Measurements from ENCODE around the gene NPEPPS.
"Not testable (repeated sequence)": the region's sequence is repeated elsewhere in the genome, so short reads cannot be mapped to it uniquely, and the experiment has no call there.

Gene NPEPPS

DNA sequence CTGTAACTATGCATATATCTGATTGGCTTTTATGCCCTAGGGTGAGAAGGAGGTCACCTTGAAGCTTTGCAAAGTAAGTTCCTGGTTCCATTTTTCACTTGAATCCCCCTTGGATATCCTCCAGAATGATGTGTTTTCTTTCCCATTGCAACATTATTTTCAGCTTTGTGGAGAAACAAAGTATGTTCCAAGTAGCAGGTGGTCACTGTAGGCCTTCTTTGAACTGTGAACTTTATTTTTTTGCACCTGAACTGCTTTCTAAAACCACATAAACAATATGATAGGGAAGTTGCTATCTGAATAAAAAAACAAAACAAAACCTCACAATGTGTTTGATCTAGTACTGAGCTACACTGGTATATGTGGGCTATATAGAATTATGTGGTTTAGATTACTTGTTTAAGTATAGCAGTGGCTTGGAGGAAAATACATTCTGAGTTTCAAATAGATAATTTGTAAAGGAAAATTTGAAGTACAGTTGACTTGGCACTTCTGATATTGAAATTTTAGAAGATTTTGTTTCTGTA, 29.7 kb downstream of the NPEPPS start:
- DNase-seq (ENCODE audit: low read depth) = not testable (repeated sequence)

DNA sequence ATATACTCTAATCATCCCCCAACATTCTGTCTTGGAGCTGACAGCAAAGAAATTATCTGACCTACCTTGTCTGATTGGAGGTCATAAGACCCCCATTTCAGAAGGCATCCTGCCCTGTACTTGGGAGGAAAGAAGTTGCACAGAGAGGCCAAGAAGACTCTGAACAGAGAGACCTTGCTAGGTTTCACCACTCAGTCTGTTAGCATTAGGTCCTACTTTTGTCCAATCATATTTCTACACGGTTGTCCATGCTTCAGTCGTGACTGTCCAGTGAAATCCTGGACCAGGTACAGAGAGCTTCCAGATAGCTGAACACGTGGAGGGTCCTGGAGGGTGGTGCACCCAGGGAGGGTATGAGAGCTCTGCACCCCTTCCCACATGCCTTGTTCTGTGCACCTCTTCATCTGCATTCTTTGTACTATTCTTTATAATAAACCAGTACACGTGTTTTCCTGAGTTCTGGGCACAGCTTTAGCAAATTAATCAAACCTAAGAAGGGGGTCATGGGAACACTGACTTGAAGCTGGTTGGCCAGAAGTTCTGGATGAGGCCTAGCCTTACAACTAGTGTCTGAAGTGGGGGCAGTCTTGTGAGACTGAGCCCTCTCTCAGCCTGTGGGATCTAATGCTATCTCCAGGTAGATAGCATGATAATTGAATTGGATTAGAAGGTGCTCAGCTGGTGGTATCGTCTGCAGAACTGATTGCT, 30.9 kb downstream of the NPEPPS start:
- DNase-seq (ENCODE audit: low read depth) = not testable (repeated sequence)

DNA sequence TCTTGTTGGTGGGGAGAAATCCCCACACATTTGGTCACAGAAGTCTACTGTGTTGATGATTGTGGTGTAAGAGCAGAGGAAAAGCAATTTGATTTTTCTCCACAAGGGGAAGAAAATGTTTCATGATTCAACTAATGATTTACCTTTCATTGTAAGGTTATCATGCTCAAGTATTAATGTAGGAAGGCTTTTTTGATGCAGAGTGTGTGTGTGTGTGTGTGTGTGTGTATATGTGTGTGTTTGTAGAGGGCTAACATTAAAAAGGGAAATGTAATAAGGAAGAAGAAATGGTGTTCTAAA, 31.4 kb downstream of the NPEPPS start:
- DNase-seq (ENCODE audit: low read depth) = not testable (repeated sequence)

DNA sequence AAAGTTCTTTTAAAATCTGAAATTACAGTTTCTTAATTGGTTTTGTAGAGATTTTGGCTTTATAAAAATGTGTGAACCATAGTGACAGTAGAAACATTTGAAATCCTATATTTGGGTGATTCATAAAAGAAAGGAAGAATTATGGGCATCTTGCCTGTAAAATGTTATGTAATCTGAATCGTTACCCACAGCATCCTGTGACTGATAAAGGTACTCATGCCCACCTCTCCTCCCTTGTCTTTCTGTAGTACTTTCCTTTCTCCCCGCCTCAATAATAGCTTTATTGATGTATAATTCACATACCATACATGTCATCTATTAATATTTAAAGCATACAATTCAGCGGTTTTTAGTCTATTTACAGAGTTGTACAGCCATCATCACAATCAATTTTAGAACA, 36.4 kb downstream of the NPEPPS start:
- not testable (repeated sequence) for DNase-seq (ENCODE audit: low read depth)

DNA sequence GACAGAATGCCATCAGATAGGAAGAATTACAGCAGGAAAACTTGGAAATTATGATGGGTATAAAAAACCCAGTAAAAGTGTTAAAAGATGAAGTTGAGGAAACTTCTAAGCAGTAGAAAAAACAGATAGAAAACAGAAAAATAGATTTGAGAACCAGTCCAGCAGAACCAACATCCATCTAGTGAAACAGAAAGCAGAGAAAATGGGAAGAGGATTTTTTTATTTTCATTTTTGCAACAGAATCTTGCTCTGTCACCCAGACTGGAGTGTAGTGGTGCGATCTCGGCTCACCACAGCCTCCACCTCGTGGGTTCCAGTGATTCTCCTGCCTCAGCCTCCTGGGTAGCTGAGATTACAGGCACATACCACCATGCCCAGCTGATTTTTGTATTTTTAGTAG, 41.7 kb downstream of the NPEPPS start:
- DNase-seq (ENCODE audit: low read depth) = not testable (repeated sequence)

DNA sequence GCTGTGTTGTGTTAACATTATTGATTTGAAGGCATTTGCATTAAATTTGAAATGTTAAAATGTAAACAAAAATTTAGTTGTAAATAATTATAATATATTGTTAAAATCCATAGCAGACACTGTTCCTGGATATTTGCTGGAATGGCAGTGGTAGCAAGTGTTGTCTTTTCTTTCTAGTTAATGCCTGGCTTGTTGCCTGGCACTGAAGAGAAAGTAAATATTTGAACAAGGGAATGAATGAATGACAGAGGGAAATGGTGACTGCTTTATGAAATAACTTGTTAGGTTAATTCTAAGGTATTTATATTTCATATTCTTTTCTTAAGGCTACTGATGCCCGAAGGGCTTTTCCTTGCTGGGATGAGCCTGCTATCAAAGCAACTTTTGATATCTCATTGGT, 51.5 kb downstream of the NPEPPS start:
- not testable (repeated sequence) for DNase-seq (ENCODE audit: low read depth)

DNA sequence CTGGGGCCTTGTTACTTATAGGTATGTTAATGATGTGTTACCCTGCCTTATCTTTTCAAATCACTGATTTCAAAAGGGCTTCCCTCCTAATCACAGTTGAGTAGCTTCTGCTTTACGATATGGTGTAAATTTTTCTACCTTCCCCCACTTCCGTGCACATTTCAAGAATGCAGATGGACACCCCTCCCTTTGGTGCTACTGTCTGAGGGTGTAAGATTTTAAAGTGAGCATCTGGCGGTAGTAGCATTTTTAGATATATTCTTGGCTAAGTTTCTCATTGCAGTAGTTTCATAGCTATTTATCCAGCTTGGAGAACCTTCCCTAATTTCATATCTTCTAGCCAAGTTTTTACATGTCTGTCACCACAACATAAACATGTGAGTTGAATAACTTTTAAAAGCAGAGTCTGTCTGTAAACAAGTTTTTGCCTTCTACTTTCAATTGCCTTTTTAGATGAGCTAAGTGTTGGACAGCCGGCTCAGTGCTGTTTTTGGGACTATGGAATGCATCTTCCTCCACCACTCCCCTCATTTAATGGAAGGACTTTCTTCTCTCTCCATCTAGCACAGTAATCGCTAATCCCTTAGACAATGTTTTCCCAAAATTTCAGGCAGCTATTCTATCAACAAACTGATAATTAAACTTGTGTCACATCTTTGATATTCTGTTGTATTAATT, 55.6 kb downstream of the NPEPPS start:
- not testable (repeated sequence) for DNase-seq (ENCODE audit: low read depth)

DNA sequence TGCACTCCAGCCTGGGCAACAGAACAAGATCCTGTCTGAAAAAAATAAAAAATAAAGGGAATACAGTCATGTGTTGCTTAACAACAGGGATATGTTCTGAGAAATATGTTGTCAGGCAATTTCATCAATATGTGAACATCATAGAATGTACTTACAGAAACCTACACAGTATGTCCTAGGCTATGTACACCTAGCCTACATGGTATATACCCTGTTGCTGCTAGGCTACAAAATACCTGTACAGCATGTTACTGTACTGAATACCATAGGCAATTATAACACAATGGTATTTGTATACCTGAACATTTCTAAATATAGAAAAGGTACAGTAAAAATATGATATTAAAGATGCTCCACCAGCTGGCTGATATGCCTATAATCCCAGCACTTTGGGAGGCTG, 62.6 kb downstream of the NPEPPS start:
- not testable (repeated sequence) for DNase-seq (ENCODE audit: low read depth)

DNA sequence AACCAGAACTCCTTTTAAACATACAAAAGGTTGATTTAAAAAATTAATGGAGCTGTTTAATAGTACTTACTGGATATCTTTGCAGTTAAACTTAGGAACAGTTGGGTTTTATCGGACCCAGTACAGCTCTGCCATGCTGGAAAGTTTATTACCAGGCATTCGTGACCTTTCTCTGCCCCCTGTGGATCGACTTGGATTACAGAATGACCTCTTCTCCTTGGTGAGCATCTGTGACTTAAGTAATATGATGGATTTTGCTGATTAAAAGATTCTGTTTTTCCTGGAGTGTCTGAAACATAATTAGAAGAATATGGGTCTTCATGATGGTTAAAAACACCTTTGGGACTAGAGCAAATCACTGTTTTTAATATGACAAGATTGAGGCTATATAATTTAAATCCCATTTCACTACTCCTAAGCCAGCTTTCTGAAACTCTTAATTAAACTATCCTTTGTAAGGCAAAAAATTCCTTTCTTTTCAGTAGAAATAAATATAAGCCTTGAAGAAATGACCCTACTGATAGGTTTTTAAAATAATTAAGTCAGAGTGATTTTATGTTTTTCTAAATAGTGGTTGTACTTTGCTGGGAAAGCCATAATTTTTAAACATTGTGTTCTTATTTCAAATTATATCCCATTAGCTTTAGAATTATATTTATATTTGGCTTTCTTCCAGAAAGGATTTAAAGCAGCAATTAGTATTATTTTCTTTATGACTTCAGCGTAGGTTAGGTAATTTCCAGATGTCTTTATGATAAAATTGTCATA, 73.1 kb downstream of the NPEPPS start:
- no peak for DNase-seq (ENCODE audit: low read depth)

DNA sequence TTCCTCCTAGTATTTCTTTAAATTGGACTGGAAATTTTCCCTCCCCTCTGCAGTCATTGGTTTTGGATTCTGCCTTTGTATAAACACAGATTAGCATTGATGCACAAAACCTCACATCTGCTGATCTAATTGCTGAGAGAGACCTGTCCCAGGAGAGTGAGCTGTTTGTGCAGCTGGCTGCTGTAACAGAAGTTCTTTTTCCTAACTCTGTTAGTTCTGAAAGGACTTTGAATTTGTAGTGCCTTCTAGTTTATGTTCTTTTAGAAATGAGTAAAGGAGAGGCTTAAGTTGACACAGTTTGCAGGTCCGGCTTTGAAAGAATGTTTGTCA, 73.7 kb downstream of the NPEPPS start:
- no peak for DNase-seq (ENCODE audit: low read depth)

DNA sequence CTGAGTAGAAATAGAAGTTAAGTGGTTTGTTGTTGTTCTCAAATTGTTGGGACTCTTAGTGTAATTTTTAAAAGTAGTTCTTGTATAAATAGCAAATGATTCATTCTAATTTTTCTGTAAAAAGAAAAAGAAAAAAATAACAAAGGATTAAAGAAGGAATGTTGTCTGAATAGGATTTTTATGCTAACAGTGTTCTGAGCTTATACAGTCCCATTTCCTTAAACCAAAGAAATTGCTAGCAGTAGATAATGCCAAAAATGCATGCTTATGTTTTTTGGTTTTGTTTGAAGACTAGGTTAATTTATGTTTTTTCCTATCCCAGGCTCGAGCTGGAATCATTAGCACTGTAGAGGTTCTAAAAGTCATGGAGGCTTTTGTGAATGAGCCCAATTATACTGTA, 74.1 kb downstream of the NPEPPS start:
- no peak for DNase-seq (ENCODE audit: low read depth)

DNA sequence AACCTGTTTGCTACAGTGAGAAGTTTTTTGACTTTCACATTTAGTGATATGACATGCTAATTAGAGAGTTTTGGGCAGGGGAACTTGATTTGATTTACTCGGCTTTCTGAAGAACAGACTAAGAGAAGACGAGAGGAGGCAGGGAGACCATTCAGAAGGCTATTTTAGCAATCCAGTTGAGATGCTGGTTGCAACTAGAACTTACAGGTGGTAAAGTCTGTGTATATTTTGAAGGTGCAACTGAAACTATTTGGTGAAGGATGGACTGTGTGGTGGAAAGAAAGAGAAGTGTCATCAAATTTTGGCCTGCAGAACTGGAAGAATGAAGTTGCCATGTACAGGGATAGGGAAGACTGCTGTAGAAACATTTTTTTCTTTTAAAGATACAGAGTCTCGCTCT, 76.6 kb downstream of the NPEPPS start:
- DNase-seq (ENCODE audit: low read depth) = no peak

DNA sequence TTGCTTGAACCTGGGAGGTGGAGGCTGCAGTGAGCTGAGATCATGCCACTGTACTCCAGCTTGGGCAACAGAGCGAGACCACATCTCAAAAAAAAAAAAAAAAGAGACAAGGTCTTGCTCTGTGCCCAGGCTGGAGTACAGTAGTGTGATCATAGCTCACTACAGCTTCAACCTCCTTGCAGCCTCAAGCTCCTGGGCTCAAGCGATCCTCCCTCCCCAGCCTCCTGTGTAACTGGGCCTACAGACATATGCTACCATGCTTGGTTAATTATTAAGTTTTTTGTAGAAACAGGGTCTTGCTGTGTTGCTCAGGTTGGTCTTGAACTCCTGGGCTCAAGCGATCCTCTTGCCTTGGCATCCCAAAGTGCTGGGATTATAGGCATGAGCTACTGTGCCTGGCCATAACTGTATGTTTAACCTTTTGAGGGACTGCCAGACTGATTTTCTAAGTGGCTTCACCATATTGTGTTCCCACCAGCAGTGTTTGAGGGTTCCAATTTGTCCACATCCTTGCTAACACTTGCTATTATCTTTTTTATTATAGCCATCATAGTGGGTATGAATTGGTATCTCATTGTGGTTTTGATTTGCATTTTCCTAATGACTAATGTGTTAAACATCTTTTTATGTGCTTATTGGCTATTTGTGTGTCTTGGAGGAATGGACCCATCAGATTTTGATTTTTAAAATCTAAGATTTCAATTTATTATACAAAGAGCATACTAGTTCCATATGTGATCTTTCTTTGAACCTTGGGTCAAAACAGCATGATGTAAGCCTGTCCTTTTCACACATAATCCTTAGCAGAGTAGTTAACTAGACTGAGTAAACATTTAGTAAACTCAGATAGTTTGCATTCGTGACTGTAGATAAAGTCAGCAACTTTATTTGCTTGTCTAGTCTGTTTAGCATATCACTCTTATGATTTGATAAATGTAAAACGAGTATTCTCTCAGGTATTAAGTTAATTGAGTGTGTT, 80.8 kb downstream of the NPEPPS start:
- no peak for DNase-seq (ENCODE audit: low read depth)

DNA sequence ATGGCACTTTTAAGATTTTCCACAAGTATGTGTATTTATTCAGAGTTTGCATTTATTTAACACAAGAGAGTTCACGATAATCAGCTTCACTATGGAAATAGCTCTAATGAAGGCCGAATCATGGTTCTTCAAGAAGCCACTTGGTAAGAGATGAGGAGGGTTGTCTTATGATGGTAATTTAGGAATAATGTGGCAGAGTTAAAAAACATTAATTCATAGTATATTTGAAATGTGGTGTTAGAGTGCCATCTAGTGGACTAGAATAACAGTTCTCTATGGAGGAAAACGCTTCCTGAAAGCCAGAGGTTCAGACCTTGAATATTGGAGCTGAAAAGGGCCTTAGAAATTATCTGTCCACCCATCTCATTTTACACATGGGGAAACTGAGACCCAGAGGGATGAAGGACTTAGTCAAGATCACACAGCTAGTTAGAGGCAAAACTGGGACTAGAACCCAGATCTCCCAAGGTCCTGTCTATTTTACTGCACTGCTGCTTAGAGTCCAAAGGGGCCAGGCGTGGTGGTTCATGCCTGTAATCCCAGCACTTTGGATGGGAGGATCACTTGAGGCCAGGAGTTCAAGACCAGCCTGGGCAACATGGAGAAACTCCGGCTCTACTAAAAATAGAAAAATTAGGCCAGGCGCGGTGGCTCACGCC, 85.0 kb downstream of the NPEPPS start:
- DNase-seq (ENCODE audit: low read depth) = no peak

DNA sequence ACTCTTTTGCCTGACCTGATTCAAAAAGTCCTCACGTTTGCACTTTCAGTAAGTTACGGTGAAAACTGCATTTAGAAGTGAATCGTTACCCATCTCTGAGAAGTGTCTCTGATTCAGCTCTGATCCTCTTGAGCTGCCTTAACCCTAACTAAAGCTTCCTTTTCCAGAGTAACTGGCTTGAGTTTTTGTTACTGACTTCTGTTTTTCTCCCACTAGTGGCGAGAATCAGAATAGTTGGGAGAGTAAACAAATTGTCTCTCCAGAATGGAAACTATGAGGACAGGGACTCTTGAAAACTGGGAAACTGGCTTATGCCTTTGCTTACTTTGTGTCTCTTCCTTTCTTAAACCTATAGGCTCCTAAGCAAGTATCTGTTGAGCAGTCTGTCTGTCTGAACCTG, 87.5 kb downstream of the NPEPPS start:
- no peak for DNase-seq (ENCODE audit: low read depth)

DNA sequence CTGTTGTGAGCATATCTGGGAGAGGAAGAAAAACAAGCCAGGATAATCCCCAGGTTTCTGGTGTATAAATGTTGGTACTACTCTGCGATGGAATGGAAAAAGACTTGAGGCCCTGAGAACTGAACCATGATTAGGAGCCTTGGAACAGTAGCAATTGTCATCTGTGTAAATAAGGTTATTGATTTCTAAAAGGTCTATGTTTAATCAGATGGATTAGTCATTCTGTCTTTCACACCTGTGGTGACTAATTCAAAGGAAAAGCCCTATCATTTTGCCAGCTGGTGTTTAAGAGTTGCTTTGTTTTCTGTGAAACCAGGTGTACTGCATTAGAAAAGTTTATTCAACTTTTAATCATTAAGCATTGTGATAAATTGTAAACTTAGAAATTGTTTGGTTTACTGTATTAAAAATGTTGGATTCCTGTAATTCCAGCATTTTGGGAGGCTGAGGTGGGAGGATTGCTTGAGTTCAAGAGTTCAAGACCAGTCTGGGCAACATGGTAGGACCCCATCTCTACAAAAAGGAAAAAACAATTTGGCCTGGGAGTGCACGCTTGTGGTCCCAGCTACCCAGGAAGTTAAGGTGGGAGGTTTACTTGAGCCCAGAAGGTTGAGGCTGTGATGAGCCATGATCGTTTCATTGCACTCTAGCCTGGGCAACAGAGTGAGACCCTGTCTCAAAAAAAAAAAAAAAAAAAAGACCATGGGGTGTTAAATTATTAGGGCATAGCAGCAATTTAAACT, 89.8 kb downstream of the NPEPPS start:
- DNase-seq (ENCODE audit: low read depth) = no peak

DNA sequence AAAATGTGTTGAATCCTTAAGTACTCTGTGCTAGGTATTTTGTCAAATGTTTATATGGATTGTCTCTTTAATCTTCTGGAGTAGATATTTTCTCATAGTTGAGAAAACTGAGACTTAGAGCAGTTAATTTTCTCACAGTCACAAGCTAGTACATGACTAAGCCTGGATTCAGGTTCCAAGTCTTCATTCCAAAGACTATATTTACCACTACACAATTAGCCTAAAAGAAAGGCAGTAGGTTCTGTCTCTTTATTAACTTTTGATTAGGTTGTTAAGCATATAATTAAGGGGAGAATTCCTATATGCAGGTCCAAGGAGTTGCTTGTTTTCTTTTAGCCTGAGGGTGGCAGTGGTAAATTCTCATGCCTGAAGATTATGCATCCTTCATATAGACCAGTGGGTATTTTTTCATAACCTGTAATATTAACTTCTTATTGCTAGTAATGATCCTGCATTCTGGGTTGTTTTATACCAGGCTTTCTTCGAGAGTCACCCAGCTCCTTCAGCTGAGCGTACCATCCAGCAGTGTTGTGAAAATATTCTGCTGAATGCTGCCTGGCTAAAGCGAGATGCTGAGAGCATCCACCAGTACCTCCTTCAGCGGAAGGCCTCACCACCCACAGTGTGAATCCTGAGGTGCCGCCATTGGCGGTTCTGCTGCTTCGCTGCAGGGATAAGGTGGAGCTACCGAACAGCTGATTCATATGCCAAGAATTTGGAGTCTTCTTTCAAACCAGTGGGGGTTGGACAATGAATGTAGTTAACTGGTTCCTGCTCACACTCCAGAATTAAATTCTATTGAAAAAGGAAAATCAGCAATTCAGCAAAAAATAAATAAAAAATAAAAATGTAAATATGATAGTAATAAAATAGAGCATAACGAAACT, 90.6 kb downstream of the NPEPPS start:
- no peak for DNase-seq (ENCODE audit: low read depth)

DNA sequence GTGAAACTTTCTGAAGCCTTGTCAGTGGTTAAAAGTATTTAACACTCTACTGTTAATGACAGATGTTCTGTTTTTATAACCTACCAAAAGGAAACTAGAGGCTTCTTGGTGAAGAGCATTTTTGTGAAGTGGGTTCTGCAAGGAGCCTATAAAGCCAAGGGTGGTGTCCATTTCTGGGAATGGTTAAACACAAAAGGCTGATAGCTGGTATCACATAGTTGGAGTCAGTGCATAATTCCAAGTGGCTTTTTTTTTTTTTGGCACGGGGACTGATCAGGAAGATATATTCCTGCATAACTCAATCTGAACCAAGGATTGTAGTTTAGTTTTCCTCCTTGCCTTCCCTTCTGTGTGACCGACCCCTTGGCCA, 91.3 kb downstream of the NPEPPS start:
- no peak for DNase-seq (ENCODE audit: low read depth)

DNA sequence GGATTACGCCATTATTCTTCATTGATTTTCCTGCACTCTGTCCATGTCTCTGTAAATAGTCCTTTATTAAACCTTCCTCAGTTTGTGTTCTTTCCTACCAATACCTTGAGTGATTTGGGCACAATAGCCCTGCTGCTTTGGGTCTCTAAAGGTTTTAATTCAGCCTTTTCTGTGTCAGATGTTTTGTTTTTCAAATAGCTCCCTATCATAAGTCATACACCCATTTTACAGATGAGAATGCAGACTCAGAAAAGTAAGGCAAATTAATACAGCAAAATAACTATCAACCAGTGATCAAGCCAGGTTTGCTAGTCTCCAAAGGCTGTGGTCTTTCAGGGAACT, 93.8 kb downstream of the NPEPPS start:
- no peak for DNase-seq (ENCODE audit: low read depth)

DNA sequence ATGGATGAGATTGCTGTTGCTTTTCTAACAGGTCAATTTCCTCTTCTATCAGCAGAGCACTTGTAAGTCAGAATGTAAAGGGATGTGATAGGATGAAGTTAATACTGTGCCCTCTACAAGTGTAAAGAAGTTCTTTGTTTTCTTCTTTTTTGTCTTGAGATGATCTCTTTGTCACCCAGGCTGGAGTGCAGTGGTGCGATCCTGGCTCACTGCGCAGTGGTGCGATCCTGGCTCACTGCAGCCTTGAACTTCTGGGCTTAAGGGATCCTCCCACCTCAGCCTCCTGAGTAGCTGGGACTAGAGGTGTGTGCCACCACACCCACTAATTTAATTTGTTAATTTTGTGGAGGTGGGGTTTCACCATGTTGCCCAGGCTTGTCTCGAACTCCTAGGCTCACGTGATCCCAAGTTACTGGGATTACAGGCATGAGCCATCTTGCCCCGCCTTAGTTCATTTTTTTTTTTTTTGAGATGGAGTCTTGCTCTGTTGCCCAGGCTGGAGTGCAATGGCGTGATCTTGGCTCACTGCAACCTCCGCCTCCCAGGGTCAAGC, 97.2 kb downstream of the NPEPPS start:
- no peak for DNase-seq (ENCODE audit: low read depth)

Measured in stimulated activated CD8-positive, alpha-beta memory T cell treated with anti-CD3 and anti-CD28 coated beads, Interleukin-15, amount 100 ng/mL, for 24 hours (primary cell).